Keratinocyte (primary cell): ENCODE data around the gene AAMDC. TPM values are rescaled to one million over a fixed set of nuclear protein-coding genes. Genes with fewer than 3 reads are reported as not detected.

Source experiments
- DNase-seq: peaks from one replicate; pipeline ENCODE4 v3.0.0-alpha.2; 2011; ENCODE audit warnings: low read depth, missing footprints, low spot score
- FAIRE-seq: peaks from 2 replicates; lab custom pipeline; 2011; peaks lifted over from hg19 to GRCh38; lab: Jason Lieb, UNC
- H2AFZ ChIP-seq: 2 replicates; pipeline ENCODE4 v1.6.0; 2012; ENCODE audit warnings: low read length, control low read depth, inconsistent platforms; ENCODE audit not compliant: control insufficient read depth
- H3K27ac ChIP-seq: 2 replicates; pipeline ENCODE4 v1.5.1; 2011; ENCODE audit warnings: low read length; ENCODE audit not compliant: control insufficient read depth, insufficient read depth
- H3K27me3 ChIP-seq: 3 replicates; pipeline ENCODE4 v1.6.0; 2011; ENCODE audit warnings: low read length; ENCODE audit not compliant: control insufficient read depth, insufficient read depth; ENCODE audit errors: extremely low read depth
- H3K36me3 ChIP-seq, 2 experiments: 2 replicates in 1 of 2; 3 replicates in 1 of 2; pipeline ENCODE4 v1.5.1; 2011; ENCODE audit warnings: low read length in 2 of 2, mild to moderate bottlenecking in 1 of 2; ENCODE audit not compliant: control insufficient read depth in 2 of 2, insufficient read depth in 2 of 2; ENCODE audit errors: extremely low read depth in 1 of 2
- H3K4me1 ChIP-seq: 3 replicates; pipeline ENCODE4 v1.5.1; 2011; ENCODE audit warnings: low read length; ENCODE audit not compliant: control insufficient read depth, insufficient read depth; ENCODE audit errors: extremely low read depth
- H3K4me2 ChIP-seq: 3 replicates; pipeline ENCODE4 v1.6.0; 2011; ENCODE audit warnings: low read depth, low read length; ENCODE audit not compliant: control insufficient read depth, insufficient read depth; ENCODE audit errors: extremely low read depth
- H3K4me3 ChIP-seq, 3 experiments: fragments of 200-600 bp in 1 of 3; sonication (generic) in 1 of 3; 2 replicates in 2 of 3; 3 replicates in 1 of 3; pipeline ENCODE4 v1.5.1; 2011 to 2016; ENCODE audit warnings: low read length in 3 of 3, mild to moderate bottlenecking in 3 of 3, control low read depth in 2 of 3, inconsistent platforms in 1 of 3, low read depth in 1 of 3, mixed read lengths in 1 of 3, mixed run types in 1 of 3, moderate library complexity in 1 of 3; ENCODE audit not compliant: control insufficient read depth in 2 of 3, insufficient read depth in 2 of 3; ENCODE audit errors: extremely low read depth in 1 of 3
- H3K79me2 ChIP-seq: 2 replicates; pipeline ENCODE4 v1.6.0; 2012; ENCODE audit warnings: low read length; ENCODE audit not compliant: control insufficient read depth, insufficient read depth
- H3K9ac ChIP-seq: 3 replicates; pipeline ENCODE4 v1.6.0; 2011; ENCODE audit warnings: low read length; ENCODE audit not compliant: control insufficient read depth, insufficient read depth; ENCODE audit errors: extremely low read depth
- H3K9me1 ChIP-seq: 3 replicates; pipeline ENCODE4 v1.6.0; 2011; ENCODE audit warnings: low read length; ENCODE audit not compliant: control insufficient read depth, insufficient read depth; ENCODE audit errors: extremely low read depth
- H3K9me3 ChIP-seq: 2 replicates; pipeline ENCODE4 v1.5.1; 2012; ENCODE audit warnings: low read depth, low read length; ENCODE audit not compliant: control insufficient read depth
- H4K20me1 ChIP-seq: 3 replicates; pipeline ENCODE4 v1.6.0; 2011; ENCODE audit warnings: low read length; ENCODE audit not compliant: control insufficient read depth, insufficient read depth; ENCODE audit errors: extremely low read depth
- CTCF ChIP-seq, 3 experiments: IDR thresholded peaks in 1 of 3; conservative IDR thresholded peaks in 1 of 3; optimal IDR thresholded peaks in 1 of 3; 2 replicates in 2 of 3; 3 replicates in 1 of 3; pipeline versions ENCODE3 to v1.5.1; 2011; ENCODE audit warnings: low read length in 3 of 3, mild to moderate bottlenecking in 3 of 3, moderate library complexity in 2 of 3, control low read depth in 1 of 3, inconsistent platforms in 1 of 3; ENCODE audit not compliant: insufficient read depth in 2 of 3; ENCODE audit errors: extremely low read depth in 1 of 3
- EZH2 ChIP-seq: IDR thresholded peaks from one replicate; pipeline ENCODE4 v1.6.1; 2012; ENCODE audit warnings: inconsistent platforms, mild to moderate bottlenecking, low read length, moderate library complexity
- dilution Hi-C: fragments of 300-500 bp; cut with MboI; formaldehyde crosslinking; loops from one replicate; pipeline ENCODE4 v1.7.0; 2020; ENCODE audit warnings: low sequenced_read_pairs; ENCODE audit not compliant: extremely low pct_ligation_motif_present
- polyA plus RNA-seq, 5 experiments: library from polyadenylated mRNA; depleted of rRNA in 3 of 5; stranded (reverse) in 3 of 5; stranded (forward) in 1 of 5; unstranded in 1 of 5; fragments of >200 nt; gene quantifications; 1 replicate in 1 of 5; 2 replicates in 3 of 5; 3 replicates in 1 of 5; pipeline versions ENCODE4 v1.2.1 to v1.2.3, GENCODE V29; 2011 to 2012; ENCODE audit warnings: missing spikeins in 2 of 5, low read depth in 1 of 5, low replicate concordance in 1 of 5

AAMDC gene
- polyA plus RNA-seq, 1 donor (not counting 4 experiments of a cell fraction or from before 2014, with no cell fraction given), result 22.4 TPM

DNA sequence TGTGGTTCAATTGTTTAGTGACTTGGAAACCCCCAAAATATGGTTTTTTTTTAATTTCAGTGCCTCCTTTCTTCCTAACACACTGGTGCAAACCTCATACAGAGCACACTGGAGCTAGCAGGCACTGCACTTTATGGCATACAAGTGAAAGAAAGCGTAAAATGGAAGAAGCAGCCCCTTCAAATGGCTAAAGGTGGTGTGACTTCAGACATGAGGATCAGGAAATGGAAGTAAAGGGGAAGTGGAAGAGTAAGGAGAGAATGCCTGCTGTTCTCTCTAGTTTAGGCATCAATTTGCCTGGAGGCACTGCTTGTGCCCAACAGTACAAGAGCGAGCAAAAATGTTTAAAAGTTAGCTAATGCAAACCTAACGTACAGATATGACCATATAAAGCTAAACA, 6.1 kb upstream of the AAMDC start:
- no peaks in the 10 kb centered on the region for H3K9me3 ChIP-seq
- H3K4me1 ChIP-seq, result peaks cover 5% of the 10 kb centered on the region
- peaks cover 10% of the 10 kb centered on the region for H4K20me1 ChIP-seq
- no peak overlapping the region for H3K4me2 ChIP-seq
- no peak overlapping the region for H3K9ac ChIP-seq
- DNase-seq, result no peak
- TF ChIP-seq CTCF (optimal IDR thresholded peaks at IDR 0.05 in 1 of 3, IDR thresholded peaks at IDR 0.05 in 1 of 3, conservative IDR thresholded peaks at IDR 0.05 in 1 of 3; ENCODE audit: extremely low read depth in 1 of 3, insufficient read depth in 2 of 3, low read length in 3 of 3) (no peak), EZH2 (no peak)
- no peak overlapping the region for H3K4me3 ChIP-seq
- FAIRE-seq, result no peak
- no peaks in the 10 kb centered on the region for H3K36me3 ChIP-seq
- no peaks in the 10 kb centered on the region for H3K27me3 ChIP-seq
- peaks cover 91% of the 10 kb centered on the region for H3K79me2 ChIP-seq
- no peak overlapping the region for H2AFZ ChIP-seq
- H3K9me1 ChIP-seq, result no peaks in the 10 kb centered on the region
- H3K27ac ChIP-seq, result no peak overlapping the region
- dilution Hi-C loops, result no loop called here

- H3K27me3 ChIP-seq, result no peaks in the 10 kb centered on the region
- no peak for DNase-seq
- H3K9me1 ChIP-seq, result no peaks in the 10 kb centered on the region
- H3K4me1 ChIP-seq, result peaks cover 5% of the 10 kb centered on the region
- H3K36me3 ChIP-seq, result no peaks in the 10 kb centered on the region
- H4K20me1 ChIP-seq, result peaks cover 10% of the 10 kb centered on the region
- no peaks in the 10 kb centered on the region for H3K9me3 ChIP-seq
- dilution Hi-C loops, result no loop called here
- TF ChIP-seq CTCF (optimal IDR thresholded peaks at IDR 0.05 in 1 of 3, IDR thresholded peaks at IDR 0.05 in 1 of 3, conservative IDR thresholded peaks at IDR 0.05 in 1 of 3; ENCODE audit: extremely low read depth in 1 of 3, insufficient read depth in 2 of 3, low read length in 3 of 3), result no peak
- TF ChIP-seq EZH2, result no peak
- H3K79me2 ChIP-seq, result peaks cover 88% of the 10 kb centered on the region
- FAIRE-seq, result no peak
- H3K9ac ChIP-seq, result no peak overlapping the region
- no peak overlapping the region for H3K27ac ChIP-seq
- H2AFZ ChIP-seq, result no peak overlapping the region
- no peak overlapping the region for H3K4me3 ChIP-seq
- no peak overlapping the region for H3K4me2 ChIP-seq
Observed at GRCh38 chr11:77815459-77815858, 5.5 kb upstream of the AAMDC start.
